GM23248 (cell line): ENCODE results near the gene FUBP3. TPM values are rescaled to one million over a fixed set of nuclear protein-coding genes. Genes with fewer than 3 reads are reported as not detected.

Experiments used
- DNase-seq: peaks from one replicate; pipeline ENCODE4 v3.0.0-alpha.2; 2015
- H2AFZ ChIP-seq: fragments of 200-600 bp; sonication (generic); 2 replicates; pipeline ENCODE4 v1.6.1; 2016; ENCODE audit warnings: antibody characterized with exemption
- H3F3A ChIP-seq: fragments of 200-600 bp; sonication (generic); 2 replicates; pipeline ENCODE4 v1.6.1; 2016; ENCODE audit warnings: mild to moderate bottlenecking, antibody characterized with exemption, mixed run types; ENCODE audit not compliant: insufficient read depth
- H3K27ac ChIP-seq: fragments of 200-600 bp; sonication (generic); 2 replicates; pipeline ENCODE4 v1.5.1; 2016; ENCODE audit warnings: mild to moderate bottlenecking
- H3K27me3 ChIP-seq: fragments of 200-600 bp; sonication (generic); replicated peaks from 2 replicates; pipeline ENCODE4 v1.6.1; 2016; ENCODE audit warnings: mild to moderate bottlenecking; ENCODE audit not compliant: insufficient read depth
- H3K36me3 ChIP-seq: fragments of 200-600 bp; sonication (generic); 2 replicates; pipeline ENCODE4 v1.6.1; 2016; ENCODE audit warnings: low read depth, mild to moderate bottlenecking
- H3K4me1 ChIP-seq: fragments of 200-600 bp; sonication (generic); 2 replicates; pipeline ENCODE4 v1.6.1; 2016; ENCODE audit warnings: mild to moderate bottlenecking; ENCODE audit not compliant: insufficient read depth
- H3K4me2 ChIP-seq: fragments of 200-600 bp; sonication (generic); one replicate; pipeline ENCODE4 v1.6.1; 2016; ENCODE audit warnings: mild to moderate bottlenecking; ENCODE audit not compliant: unreplicated experiment
- H3K4me3 ChIP-seq: fragments of 200-600 bp; sonication (generic); 2 replicates; pipeline ENCODE4 v1.5.1; 2016; ENCODE audit warnings: mild to moderate bottlenecking
- H3K79me2 ChIP-seq: fragments of 200-600 bp; sonication (generic); 2 replicates; pipeline ENCODE4 v1.6.1; 2016; ENCODE audit warnings: mild to moderate bottlenecking; ENCODE audit not compliant: insufficient read depth
- H3K9ac ChIP-seq: fragments of 200-600 bp; sonication (generic); 2 replicates; pipeline ENCODE4 v1.6.1; 2016; ENCODE audit warnings: mild to moderate bottlenecking
- H3K9me2 ChIP-seq: fragments of 200-600 bp; sonication (generic); 2 replicates; pipeline ENCODE4 v1.6.1; 2016; ENCODE audit warnings: mixed run types, mild to moderate bottlenecking, moderate library complexity; ENCODE audit not compliant: insufficient read depth
- H3K9me3 ChIP-seq: fragments of 200-600 bp; sonication (generic); one replicate; pipeline ENCODE4 v1.6.1; 2017; ENCODE audit warnings: low read depth
- H4K20me1 ChIP-seq: fragments of 200-600 bp; sonication (generic); 2 replicates; pipeline ENCODE4 v1.6.0; 2016; ENCODE audit not compliant: insufficient read depth
- EZH2 ChIP-seq: fragments of 200-600 bp; sonication (generic); IDR thresholded peaks from 2 replicates; pipeline ENCODE4 v1.6.1; 2018; ENCODE audit warnings: antibody characterized with exemption, mild to moderate bottlenecking; ENCODE audit not compliant: insufficient read depth, poor library complexity, severe bottlenecking
- EZH2phosphoT487 ChIP-seq: fragments of 200-600 bp; sonication (generic); IDR thresholded peaks from 2 replicates; pipeline ENCODE4 v1.6.1; 2018; ENCODE audit warnings: antibody characterized with exemption, moderate library complexity, mild to moderate bottlenecking, low read depth; ENCODE audit not compliant: insufficient read depth
- WGBS, 2 experiments: methylation state at CpG; one replicate each; pipeline ENCODE4 v1.1.6; 2015 to 2017; ENCODE audit warnings: low lambda C conversion rate in 2 of 2, low coverage in 1 of 2; ENCODE audit errors: missing lambda C conversion rate in 2 of 2; 5-methylcytosine and 5-hydroxymethylcytosine counted together
- in situ Hi-C: fragments of 300-500 bp; cut with MboI; formaldehyde crosslinking; loops from 2 replicates; pipeline ENCODE4 v1.15.0; 2020
- polyA plus RNA-seq: library from polyadenylated mRNA; unstranded; fragments of >200 nt; fragmentation: Nextera tagmentation; extraction: Ambion mirVana; gene quantifications from 2 replicates; pipeline ENCODE4 v1.2.1, GENCODE V29; 2016
- total RNA-seq: library from RNA; depleted of rRNA; stranded (reverse); fragments of >200 nt; shearing (Covaris generic); gene quantifications from 2 replicates; pipeline ENCODE4 v1.2.3, GENCODE V29; 2014

Gene FUBP3
- total and polyA plus RNA-seq, 2 experiments from 2014 or later, result 53.5 to 55.8 TPM

- Histone ChIP-seq H3K36me3 (no peaks in the 10 kb centered on the region), H3K27ac (no peak overlapping the region), H3K9me3 (no peaks in the 10 kb centered on the region), H3K4me1 (no peaks in the 10 kb centered on the region), H3K4me2 (no peak overlapping the region), H4K20me1 (no peaks in the 10 kb centered on the region), H3K9ac (no peak overlapping the region), H3K27me3 (peaks cover 10% of the 10 kb centered on the region; the same call in 1 of the 2 replicates), H3K4me3 (no peak overlapping the region), H3K79me2 (no peaks in the 10 kb centered on the region), H2AFZ (no peak overlapping the region), H3F3A (no peaks in the 10 kb centered on the region), H3K9me2 (no peaks in the 10 kb centered on the region)
- 54 to 69% methylated on average over 6 of the region's 6 CpGs for WGBS, 2 experiments
- no peak for TF ChIP-seq EZH2phosphoT487
- TF ChIP-seq EZH2, result no peak
- in situ Hi-C loops, result no loop called here
- no peak for DNase-seq
Observed at GRCh38 chr9:130555061-130555460, 24.3 kb upstream of the FUBP3 start.

GRCh38 chr9:130555968-130556367 lies 23.4 kb upstream of the FUBP3 start:
- no peaks in the 10 kb centered on the region for H3K36me3 ChIP-seq
- TF ChIP-seq EZH2phosphoT487 (no peak), EZH2 (no peak)
- in situ Hi-C loops, result no loop called here

GRCh38 chr9:130556396-130557076 lies 22.8 kb upstream of the FUBP3 start:
- no peak overlapping the region for H2AFZ ChIP-seq
- no peak overlapping the region for H3K9ac ChIP-seq
- H3K27ac ChIP-seq, result no peak overlapping the region
- H3K4me3 ChIP-seq, result no peak overlapping the region
- H3K36me3 ChIP-seq, result no peaks in the 10 kb centered on the region
- no peak for DNase-seq
- in situ Hi-C loops, result no loop called here
- no peaks in the 10 kb centered on the region for H4K20me1 ChIP-seq
- WGBS, 2 experiments, result 55 to 62% methylated on average over 18 of the region's 18 CpGs
- no peak for TF ChIP-seq EZH2
- no peak for TF ChIP-seq EZH2phosphoT487
- H3K79me2 ChIP-seq, result no peaks in the 10 kb centered on the region
- no peak overlapping the region for H3K4me2 ChIP-seq
- H3K27me3 ChIP-seq, result peaks cover 10% of the 10 kb centered on the region; the same call in 1 of the 2 replicates
- no peaks in the 10 kb centered on the region for H3K9me2 ChIP-seq
- no peaks in the 10 kb centered on the region for H3F3A ChIP-seq
- H3K9me3 ChIP-seq, result no peaks in the 10 kb centered on the region
- no peaks in the 10 kb centered on the region for H3K4me1 ChIP-seq

More at GRCh38 chr9:130555968-130556367, 23.4 kb upstream of the FUBP3 start:
- Histone ChIP-seq H3K4me3 (no peak overlapping the region), H2AFZ (no peak overlapping the region), H3K27me3 (peaks cover 10% of the 10 kb centered on the region; the same call in 1 of the 2 replicates), H3K9me3 (no peaks in the 10 kb centered on the region), H3K4me2 (no peak overlapping the region), H3K9ac (no peak overlapping the region), H3F3A (no peaks in the 10 kb centered on the region), H3K27ac (no peak overlapping the region), H4K20me1 (no peaks in the 10 kb centered on the region), H3K79me2 (no peaks in the 10 kb centered on the region), H3K4me1 (no peaks in the 10 kb centered on the region), H3K9me2 (no peaks in the 10 kb centered on the region)
- peak; percentile 53 for DNase-seq
- 42 to 43% methylated on average over 6 of the region's 6 CpGs for WGBS, 2 experiments

DNA sequence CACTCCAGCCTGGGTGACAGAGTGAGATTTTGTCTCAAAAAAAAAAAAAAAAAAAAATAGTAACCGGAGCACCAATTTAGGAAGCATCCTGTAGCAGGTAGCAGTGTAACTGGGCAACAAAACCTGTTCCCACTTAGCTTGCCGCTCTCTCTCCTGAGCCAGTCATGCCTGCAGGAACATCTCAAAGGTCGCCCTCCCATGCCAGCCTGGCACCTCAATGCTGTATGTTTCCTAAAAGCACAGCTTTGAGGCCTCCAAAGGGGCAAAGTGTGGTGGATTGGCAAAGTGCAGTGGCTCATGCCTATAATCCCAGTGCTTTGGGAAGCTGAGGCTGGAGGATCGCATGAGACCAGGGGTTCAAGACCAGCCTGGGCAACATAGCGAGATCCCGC lies 22.3 kb upstream of the FUBP3 start:
- Histone ChIP-seq H3F3A (no peaks in the 10 kb centered on the region), H3K4me1 (no peaks in the 10 kb centered on the region)

More for the DNA sequence above, 22.3 kb upstream of the FUBP3 start:
- no peak overlapping the region for H3K4me3 ChIP-seq
- no peaks in the 10 kb centered on the region for H3K36me3 ChIP-seq
- no peak for DNase-seq
- 78 to 80% methylated on average over 6 of the region's 6 CpGs for WGBS, 2 experiments
- H3K79me2 ChIP-seq, result no peaks in the 10 kb centered on the region
- in situ Hi-C loops, result no loop called here
- no peak overlapping the region for H3K9ac ChIP-seq
- TF ChIP-seq EZH2 (no peak), EZH2phosphoT487 (no peak)
- H3K9me2 ChIP-seq, result no peaks in the 10 kb centered on the region
- H3K27me3 ChIP-seq, result peaks cover 10% of the 10 kb centered on the region; the same call in 1 of the 2 replicates
- H3K27ac ChIP-seq, result no peak overlapping the region
- H3K4me2 ChIP-seq, result no peak overlapping the region
- no peaks in the 10 kb centered on the region for H3K9me3 ChIP-seq
- H4K20me1 ChIP-seq, result no peaks in the 10 kb centered on the region
- H2AFZ ChIP-seq, result no peak overlapping the region
